GM19463 (cell line): ENCODE results near the gene ABL2.
A peak's percentile ranks its signal among the peaks of the same experiment; 100 is the strongest.

Experiments
- ATAC-seq: cut with Tn5 transposase; IDR thresholded peaks from one replicate; pipeline ENCODE4 v1.9.1; 2021; ENCODE audit warnings: mild to moderate bottlenecking, moderate library complexity; ENCODE audit not compliant: unreplicated experiment

The ABL2 gene

GRCh38 chr1:179095924-179096323 is 133.6 kb downstream of the ABL2 start:
- no peak for ATAC-seq

- ATAC-seq = no peak
Observed at GRCh38 chr1:179095377-179095776, 134.1 kb downstream of the ABL2 start.

- no peak for ATAC-seq
Observed at GRCh38 chr1:179094818-179095217, 134.7 kb downstream of the ABL2 start.

- no peak for ATAC-seq
Observed at GRCh38 chr1:179092896-179093461, 136.5 kb downstream of the ABL2 start.

GRCh38 chr1:179091691-179092165 is 137.7 kb downstream of the ABL2 start:
- no peak for ATAC-seq

GRCh38 chr1:179090923-179091322 is 138.6 kb downstream of the ABL2 start:
- no peak for ATAC-seq

- no peak for ATAC-seq
Observed at GRCh38 chr1:179090522-179090921, 139.0 kb downstream of the ABL2 start.

- ATAC-seq = no peak
Observed at GRCh38 chr1:179089827-179090482, 139.5 kb downstream of the ABL2 start.

- ATAC-seq = no peak
Observed at GRCh38 chr1:179087665-179088064, 141.8 kb downstream of the ABL2 start.

GRCh38 chr1:179083533-179083932 is 145.9 kb downstream of the ABL2 start:
- no peak for ATAC-seq

- no peak for ATAC-seq
Observed at GRCh38 chr1:179082999-179083335, 146.5 kb downstream of the ABL2 start.

GRCh38 chr1:179082333-179082998 is 147.0 kb downstream of the ABL2 start:
- ATAC-seq = peak; percentile 8

- ATAC-seq = peak; percentile 88
Observed at GRCh38 chr1:179081687-179082332, 147.7 kb downstream of the ABL2 start, which contains the start of gene TOR3A. Gene TOR3A, plus strand, starts transcription at chr1:179082070. Its CDS starts 59 bp downstream, at chr1:179082129.

GRCh38 chr1:179080866-179081686 is 148.4 kb downstream of the ABL2 start:
- no peak for ATAC-seq

GRCh38 chr1:179079113-179079761 is 150.2 kb downstream of the ABL2 start:
- no peak for ATAC-seq

- ATAC-seq = no peak
Observed at GRCh38 chr1:179077396-179077795, 152.1 kb downstream of the ABL2 start.

- ATAC-seq = no peak
Observed at GRCh38 chr1:179066471-179066870, 163.0 kb downstream of the ABL2 start.

GRCh38 chr1:179061360-179062282 is 167.9 kb downstream of the ABL2 start:
- ATAC-seq = no peak
